ENCODE data around the gene AKT1.

AKT1 gene

DNA sequence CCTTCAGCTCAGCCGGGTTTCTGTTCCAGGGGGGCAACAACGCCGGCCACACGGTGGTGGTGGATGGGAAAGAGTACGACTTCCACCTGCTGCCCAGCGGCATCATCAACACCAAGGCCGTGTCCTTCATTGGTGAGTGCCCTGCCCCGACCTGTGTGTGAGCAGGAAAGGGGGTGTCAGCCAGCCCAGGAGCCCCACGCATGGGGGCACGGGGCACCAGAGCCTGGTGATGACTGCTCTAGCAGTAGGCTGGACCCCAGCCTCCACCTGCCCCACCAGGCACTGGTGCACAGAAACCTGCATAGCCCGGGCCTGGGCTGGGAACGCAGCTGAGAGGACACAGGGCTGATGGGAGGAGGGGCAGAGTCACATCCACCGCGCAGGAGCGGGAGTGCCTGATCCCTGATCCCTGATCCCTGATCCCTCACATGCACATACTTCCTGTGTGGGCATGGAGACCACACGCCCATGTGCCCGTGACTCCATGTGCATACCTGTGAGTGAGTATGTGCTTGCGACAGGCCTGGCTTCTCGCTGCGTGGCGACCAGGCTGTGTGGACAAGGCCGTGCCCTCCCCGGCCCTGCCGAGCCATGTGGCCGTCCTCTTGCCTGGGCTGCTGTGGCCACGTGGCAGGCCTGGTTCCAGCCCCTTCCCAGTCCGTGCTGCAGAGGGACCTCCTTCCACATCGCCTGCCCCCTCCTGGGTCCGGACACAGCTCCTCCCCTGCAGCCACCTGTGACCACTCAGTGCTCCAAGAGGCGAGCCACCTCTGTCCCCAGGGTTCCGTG, 60.4 kb downstream of the AKT1 start:
- TF ChIP-seq, protein P1, sequence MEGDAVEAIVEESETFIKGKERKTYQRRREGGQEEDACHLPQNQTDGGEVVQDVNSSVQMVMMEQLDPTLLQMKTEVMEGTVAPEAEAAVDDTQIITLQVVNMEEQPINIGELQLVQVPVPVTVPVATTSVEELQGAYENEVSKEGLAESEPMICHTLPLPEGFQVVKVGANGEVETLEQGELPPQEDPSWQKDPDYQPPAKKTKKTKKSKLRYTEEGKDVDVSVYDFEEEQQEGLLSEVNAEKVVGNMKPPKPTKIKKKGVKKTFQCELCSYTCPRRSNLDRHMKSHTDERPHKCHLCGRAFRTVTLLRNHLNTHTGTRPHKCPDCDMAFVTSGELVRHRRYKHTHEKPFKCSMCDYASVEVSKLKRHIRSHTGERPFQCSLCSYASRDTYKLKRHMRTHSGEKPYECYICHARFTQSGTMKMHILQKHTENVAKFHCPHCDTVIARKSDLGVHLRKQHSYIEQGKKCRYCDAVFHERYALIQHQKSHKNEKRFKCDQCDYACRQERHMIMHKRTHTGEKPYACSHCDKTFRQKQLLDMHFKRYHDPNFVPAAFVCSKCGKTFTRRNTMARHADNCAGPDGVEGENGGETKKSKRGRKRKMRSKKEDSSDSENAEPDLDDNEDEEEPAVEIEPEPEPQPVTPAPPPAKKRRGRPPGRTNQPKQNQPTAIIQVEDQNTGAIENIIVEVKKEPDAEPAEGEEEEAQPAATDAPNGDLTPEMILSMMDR (IDR thresholded peaks at IDR 0.05; ENCODE audit: control insufficient read depth, extremely low read depth, insufficient read depth): no peak
- no peak overlapping the region for H3K4me3 ChIP-seq (ENCODE audit: low read depth, low read length)
- DNase-seq (ENCODE audit: low read depth): no peak

DNA sequence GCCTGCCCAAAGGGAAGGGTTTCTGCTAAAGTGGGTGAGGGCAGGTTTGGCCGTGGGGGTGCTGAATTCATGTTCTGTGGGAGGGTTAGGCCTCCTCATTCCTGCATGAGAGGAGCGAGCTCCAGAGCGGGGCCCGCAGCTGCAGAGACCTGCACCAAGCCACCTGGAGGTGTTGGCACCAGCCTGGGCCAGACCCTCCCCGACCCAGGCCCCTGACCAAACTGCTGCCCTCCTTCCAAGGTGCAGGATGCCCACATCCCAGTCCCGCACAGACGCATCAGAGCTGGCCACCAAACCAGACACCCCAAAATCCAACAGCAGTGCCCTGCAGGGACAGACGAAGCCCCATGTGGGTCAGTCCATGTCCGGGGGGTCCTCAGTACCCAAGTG, 61.0 kb downstream of the AKT1 start:
- TF ChIP-seq, protein P1 (IDR thresholded peaks at IDR 0.05; ENCODE audit: control insufficient read depth, extremely low read depth, insufficient read depth): no peak
- DNase-seq (ENCODE audit: low read depth): no peak
- no peak overlapping the region for H3K4me3 ChIP-seq (ENCODE audit: low read depth, low read length)

- DNase-seq (ENCODE audit: low read depth): no peak
- TF ChIP-seq, protein P1 (IDR thresholded peaks at IDR 0.05; ENCODE audit: control insufficient read depth, extremely low read depth, insufficient read depth): no peak
- no peak overlapping the region for H3K4me3 ChIP-seq (ENCODE audit: low read depth, low read length)
Measured at GRCh38 chr14:104734051-104734587, 61.4 kb downstream of the AKT1 start.

DNA sequence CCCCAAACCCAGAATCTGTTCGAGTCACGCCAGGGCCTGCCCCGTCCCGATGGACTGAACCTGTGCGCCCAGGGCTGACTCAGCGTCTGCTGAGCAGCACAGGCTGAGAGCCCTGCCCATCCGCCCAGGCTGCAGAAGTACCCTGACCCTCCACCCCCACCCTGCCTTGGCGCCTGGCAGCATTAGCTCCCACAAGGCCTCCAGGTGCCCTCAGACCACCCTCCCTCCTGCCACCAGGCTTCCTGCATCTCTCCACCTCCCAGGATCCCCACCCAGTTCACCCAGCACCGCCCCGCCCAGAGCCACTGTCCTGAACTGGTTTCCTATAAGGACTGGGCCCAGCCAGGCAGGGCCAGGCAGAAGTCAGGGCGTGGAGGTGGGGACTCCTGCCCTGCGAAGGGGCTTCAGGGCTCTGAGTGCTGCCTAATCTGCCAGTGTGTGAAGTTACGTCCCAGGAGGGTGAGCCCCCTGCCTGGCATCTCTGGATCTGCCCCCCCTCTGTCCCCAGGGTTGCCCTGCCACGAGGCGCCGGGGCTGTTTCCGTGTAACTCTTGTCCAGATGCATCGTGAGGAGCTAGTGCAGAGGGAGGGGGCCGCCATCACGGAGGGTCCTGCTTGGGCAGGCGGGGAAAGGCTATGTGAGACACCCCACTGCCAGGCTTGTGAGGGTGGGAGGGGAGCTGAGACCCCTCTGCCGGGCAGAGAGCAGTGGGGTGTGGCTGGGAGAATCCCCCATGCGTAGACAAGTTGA, 62.4 kb downstream of the AKT1 start:
- TF ChIP-seq, protein P1 (IDR thresholded peaks at IDR 0.05; ENCODE audit: control insufficient read depth, extremely low read depth, insufficient read depth): no peak
- no peak overlapping the region for H3K4me3 ChIP-seq (ENCODE audit: low read depth, low read length)
- DNase-seq (ENCODE audit: low read depth): no peak

- no peak overlapping the region for H3K4me3 ChIP-seq (ENCODE audit: low read depth, low read length)
- no peak for DNase-seq (ENCODE audit: low read depth)
- TF ChIP-seq, protein P1 (IDR thresholded peaks at IDR 0.05; ENCODE audit: control insufficient read depth, extremely low read depth, insufficient read depth): no peak
Measured at GRCh38 chr14:104732355-104732804, 63.2 kb downstream of the AKT1 start.

GRCh38 chr14:104731320-104732294, 63.9 kb downstream of the AKT1 start:
- H3K4me3 ChIP-seq (ENCODE audit: low read depth, low read length): no peak overlapping the region
- DNase-seq (ENCODE audit: low read depth): no peak
- TF ChIP-seq, protein P1 (IDR thresholded peaks at IDR 0.05; ENCODE audit: control insufficient read depth, extremely low read depth, insufficient read depth): peak; percentile 13; the same call in 1 of the 2 replicates
